ENCODE results near the gene AUTS2. TPM values are rescaled to one million over a fixed set of nuclear protein-coding genes. Genes with fewer than 3 reads are reported as not detected.

The AUTS2 gene
- total RNA-seq, 1 experiment from 2014 or later: 2.5 TPM

DNA sequence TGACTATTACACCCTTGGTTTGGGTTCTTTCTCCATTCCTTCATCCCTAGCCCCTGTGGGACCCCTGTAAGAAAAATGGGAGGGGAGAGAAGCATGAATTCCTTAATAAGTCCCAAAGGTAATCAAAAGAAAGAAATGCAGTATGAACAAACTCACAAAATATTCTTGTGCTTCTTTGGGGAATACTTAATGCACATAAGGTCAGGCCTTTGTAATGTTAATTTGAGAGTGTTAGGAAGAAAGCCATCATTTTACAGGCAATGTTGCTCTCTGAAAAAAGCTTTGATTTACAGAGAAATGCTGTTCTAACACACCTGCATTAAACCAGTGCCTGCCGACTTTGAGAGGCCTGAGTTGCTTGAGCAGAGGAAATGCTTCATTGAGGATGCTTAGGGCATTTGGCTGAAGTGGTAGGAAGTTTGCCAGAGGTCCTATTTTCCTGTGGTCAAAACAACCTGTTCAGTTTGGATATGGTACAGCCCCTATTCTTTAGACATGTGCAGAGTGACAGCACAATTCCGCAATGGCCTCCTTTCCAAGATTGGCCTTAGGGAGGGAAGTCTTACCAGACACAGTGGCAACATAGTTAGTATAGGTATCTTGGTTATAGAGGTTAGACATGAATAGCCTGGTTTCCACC, 643.4 kb downstream of the AUTS2 start:
- ATAC-seq (no peak), DNase-seq (ENCODE audit: low read depth, low spot score) (no peak)
- TF ChIP-seq, protein P1, sequence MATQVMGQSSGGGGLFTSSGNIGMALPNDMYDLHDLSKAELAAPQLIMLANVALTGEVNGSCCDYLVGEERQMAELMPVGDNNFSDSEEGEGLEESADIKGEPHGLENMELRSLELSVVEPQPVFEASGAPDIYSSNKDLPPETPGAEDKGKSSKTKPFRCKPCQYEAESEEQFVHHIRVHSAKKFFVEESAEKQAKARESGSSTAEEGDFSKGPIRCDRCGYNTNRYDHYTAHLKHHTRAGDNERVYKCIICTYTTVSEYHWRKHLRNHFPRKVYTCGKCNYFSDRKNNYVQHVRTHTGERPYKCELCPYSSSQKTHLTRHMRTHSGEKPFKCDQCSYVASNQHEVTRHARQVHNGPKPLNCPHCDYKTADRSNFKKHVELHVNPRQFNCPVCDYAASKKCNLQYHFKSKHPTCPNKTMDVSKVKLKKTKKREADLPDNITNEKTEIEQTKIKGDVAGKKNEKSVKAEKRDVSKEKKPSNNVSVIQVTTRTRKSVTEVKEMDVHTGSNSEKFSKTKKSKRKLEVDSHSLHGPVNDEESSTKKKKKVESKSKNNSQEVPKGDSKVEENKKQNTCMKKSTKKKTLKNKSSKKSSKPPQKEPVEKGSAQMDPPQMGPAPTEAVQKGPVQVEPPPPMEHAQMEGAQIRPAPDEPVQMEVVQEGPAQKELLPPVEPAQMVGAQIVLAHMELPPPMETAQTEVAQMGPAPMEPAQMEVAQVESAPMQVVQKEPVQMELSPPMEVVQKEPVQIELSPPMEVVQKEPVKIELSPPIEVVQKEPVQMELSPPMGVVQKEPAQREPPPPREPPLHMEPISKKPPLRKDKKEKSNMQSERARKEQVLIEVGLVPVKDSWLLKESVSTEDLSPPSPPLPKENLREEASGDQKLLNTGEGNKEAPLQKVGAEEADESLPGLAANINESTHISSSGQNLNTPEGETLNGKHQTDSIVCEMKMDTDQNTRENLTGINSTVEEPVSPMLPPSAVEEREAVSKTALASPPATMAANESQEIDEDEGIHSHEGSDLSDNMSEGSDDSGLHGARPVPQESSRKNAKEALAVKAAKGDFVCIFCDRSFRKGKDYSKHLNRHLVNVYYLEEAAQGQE (IDR thresholded peaks at IDR 0.05; ENCODE audit: insufficient read depth in 1 of 2, low read depth in 2 of 2, low read length in 1 of 2): no peak
- TF ChIP-seq, protein P2, sequence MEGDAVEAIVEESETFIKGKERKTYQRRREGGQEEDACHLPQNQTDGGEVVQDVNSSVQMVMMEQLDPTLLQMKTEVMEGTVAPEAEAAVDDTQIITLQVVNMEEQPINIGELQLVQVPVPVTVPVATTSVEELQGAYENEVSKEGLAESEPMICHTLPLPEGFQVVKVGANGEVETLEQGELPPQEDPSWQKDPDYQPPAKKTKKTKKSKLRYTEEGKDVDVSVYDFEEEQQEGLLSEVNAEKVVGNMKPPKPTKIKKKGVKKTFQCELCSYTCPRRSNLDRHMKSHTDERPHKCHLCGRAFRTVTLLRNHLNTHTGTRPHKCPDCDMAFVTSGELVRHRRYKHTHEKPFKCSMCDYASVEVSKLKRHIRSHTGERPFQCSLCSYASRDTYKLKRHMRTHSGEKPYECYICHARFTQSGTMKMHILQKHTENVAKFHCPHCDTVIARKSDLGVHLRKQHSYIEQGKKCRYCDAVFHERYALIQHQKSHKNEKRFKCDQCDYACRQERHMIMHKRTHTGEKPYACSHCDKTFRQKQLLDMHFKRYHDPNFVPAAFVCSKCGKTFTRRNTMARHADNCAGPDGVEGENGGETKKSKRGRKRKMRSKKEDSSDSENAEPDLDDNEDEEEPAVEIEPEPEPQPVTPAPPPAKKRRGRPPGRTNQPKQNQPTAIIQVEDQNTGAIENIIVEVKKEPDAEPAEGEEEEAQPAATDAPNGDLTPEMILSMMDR (IDR thresholded peaks at IDR 0.05): no peak
- TF ChIP-seq POLR2AphosphoS5 (IDR thresholded peaks at IDR 0.05; ENCODE audit: low read depth, low read length) (no peak), SIN3A (IDR thresholded peaks at IDR 0.05; ENCODE audit: borderline replicate concordance, insufficient read depth, low read depth, low read length) (no peak)
- H3K27me3 ChIP-seq (ENCODE audit: control insufficient read depth, insufficient read depth, low read length): no peaks in the 10 kb centered on the region
- H3K36me3 ChIP-seq (ENCODE audit: control insufficient read depth, insufficient read depth, low read length): no peaks in the 10 kb centered on the region; the same call in 1 of the 2 replicates
- intact Hi-C loops (cut with micrococcal nuclease; ENCODE audit: unreplicated experiment): no loop called here
- no TSS peak for BruUV-seq (replicated peaks)
- no peaks in the 10 kb centered on the region for H3K4me1 ChIP-seq (ENCODE audit: control insufficient read depth, insufficient read depth, low read length)
- H3K4me3 ChIP-seq (ENCODE audit: low read depth in 2 of 2, low read length in 2 of 2): no peak overlapping the region
- H3K9me3 ChIP-seq (ENCODE audit: control insufficient read depth, insufficient read depth, low read depth, low read length): no peaks in the 10 kb centered on the region
- ChIA-PET POLR2A (no interaction called here), CTCF (no interaction called here)
- no peak overlapping the region for H3K27ac ChIP-seq (ENCODE audit: low read length)
- in situ Hi-C loops (cut with HindIII; ENCODE audit: low pct_unique_long_range_greater_than_20kb, low sequenced_read_pairs): no loop called here

DNA sequence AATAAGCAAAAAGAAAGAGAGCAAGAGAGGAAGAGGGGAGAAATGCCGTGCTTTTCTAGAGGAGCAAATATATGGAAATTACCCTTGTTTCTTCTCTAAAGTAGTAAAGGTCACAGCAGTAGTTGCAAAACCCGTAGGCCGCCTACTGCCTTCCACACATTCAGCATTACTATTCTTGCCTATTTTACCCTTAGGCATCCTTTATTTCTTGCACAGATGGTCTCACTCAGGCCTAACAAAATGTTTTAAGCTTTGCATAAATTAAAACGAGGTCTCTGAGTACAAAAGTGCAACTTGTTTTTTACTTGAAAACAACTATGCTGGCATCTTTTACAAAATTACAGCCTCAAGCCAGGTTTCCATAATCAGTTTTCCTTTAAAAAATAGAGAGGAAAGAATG, 644.6 kb downstream of the AUTS2 start:
- H3K4me1 ChIP-seq (ENCODE audit: control insufficient read depth, insufficient read depth, low read length): no peaks in the 10 kb centered on the region
- DNase-seq (ENCODE audit: low read depth, low spot score) (no peak), ATAC-seq (no peak)
- intact Hi-C loops (cut with micrococcal nuclease; ENCODE audit: unreplicated experiment): no loop called here
- H3K4me3 ChIP-seq (ENCODE audit: low read depth in 2 of 2, low read length in 2 of 2): no peak overlapping the region
- H3K27ac ChIP-seq (ENCODE audit: low read length): no peak overlapping the region
- H3K27me3 ChIP-seq (ENCODE audit: control insufficient read depth, insufficient read depth, low read length): no peaks in the 10 kb centered on the region
- TF ChIP-seq POLR2AphosphoS5 (IDR thresholded peaks at IDR 0.05; ENCODE audit: low read depth, low read length) (no peak), SIN3A (IDR thresholded peaks at IDR 0.05; ENCODE audit: borderline replicate concordance, insufficient read depth, low read depth, low read length) (no peak), TCF7L2 (IDR thresholded peaks at IDR 0.05; ENCODE audit: low read depth, low read length) (no peak)
- TF ChIP-seq, protein P1 (IDR thresholded peaks at IDR 0.05; ENCODE audit: insufficient read depth in 1 of 2, low read depth in 2 of 2, low read length in 1 of 2): no peak
- TF ChIP-seq, protein P2 (IDR thresholded peaks at IDR 0.05): no peak
- BruUV-seq (replicated peaks): no TSS peak
- ChIA-PET POLR2A (no interaction called here), CTCF (no interaction called here)
- no peaks in the 10 kb centered on the region for H3K36me3 ChIP-seq (ENCODE audit: control insufficient read depth, insufficient read depth, low read length)
- in situ Hi-C loops (cut with HindIII; ENCODE audit: low pct_unique_long_range_greater_than_20kb, low sequenced_read_pairs): no loop called here
- H3K9me3 ChIP-seq (ENCODE audit: control insufficient read depth, insufficient read depth, low read depth, low read length): no peaks in the 10 kb centered on the region

All from Panc1 (cell line).